IMR-90 (cell line): ENCODE measurements around the gene SLC4A1AP. TPM values are rescaled to one million over a fixed set of nuclear protein-coding genes. Genes with fewer than 3 reads are reported as not detected.

ENCODE experiments used
- ATAC-seq: fragments of 200-7000 bp; cut with Tn5 transposase; 2 replicates; pipeline ENCODE4 v1.9.1; 2020; ENCODE audit warnings: low read depth, mild to moderate bottlenecking, moderate library complexity
- BruUV-seq: library from RNA; stranded (reverse); fragments of 400-500 nt; replicated peaks from 2 replicates; lab custom pipeline; 2021; lab: Mats Ljungman, UMichigan
- CTCF ChIA-PET: fragments of 300-600 bp; formaldehyde crosslinking; extraction: SDS; loops from one replicate; lab custom pipeline; 2021; ENCODE audit warnings: antibody characterized with exemption; lab: Yijun Ruan, JAX
- POLR2A ChIA-PET: fragments of 300-600 bp; sonication (Branson Sonifier 250); formaldehyde crosslinking; loops from one replicate; lab custom pipeline; 2022; ENCODE audit warnings: antibody characterized with exemption; ENCODE audit not compliant: unreplicated experiment; lab: Charles Lee
- DNase-seq: peaks from one replicate; pipeline ENCODE4 v3.0.0; 2013
- H2AFZ ChIP-seq: replicated peaks from 2 replicates; pipeline ENCODE3; 2013; ENCODE audit warnings: low read length, mild to moderate bottlenecking; ENCODE audit not compliant: poor library complexity
- H2AK5ac ChIP-seq: 2 replicates; pipeline ENCODE4 v1.6.1; 2013; ENCODE audit warnings: low read depth, low read length, inconsistent platforms
- H2AK9ac ChIP-seq: replicated peaks from 2 replicates; pipeline ENCODE3; 2013; ENCODE audit warnings: mild to moderate bottlenecking, low read depth, low read length, moderate library complexity; ENCODE audit not compliant: poor library complexity
- H2BK120ac ChIP-seq: 2 replicates; pipeline ENCODE4 v1.6.1; 2013; ENCODE audit warnings: low read depth, low read length, inconsistent platforms
- H2BK15ac ChIP-seq: 3 replicates; pipeline ENCODE4 v1.6.1; 2013; ENCODE audit warnings: low read depth, low read length, inconsistent platforms
- H2BK20ac ChIP-seq: 2 replicates; pipeline ENCODE4 v1.6.1; 2013; ENCODE audit warnings: low read depth, mild to moderate bottlenecking, inconsistent platforms, low read length, moderate library complexity
- H2BK5ac ChIP-seq: 2 replicates; pipeline ENCODE4 v1.6.1; 2013; ENCODE audit warnings: mild to moderate bottlenecking, low read depth, low read length, inconsistent platforms; ENCODE audit not compliant: poor library complexity, severe bottlenecking
- H3K14ac ChIP-seq: replicated peaks from 2 replicates; pipeline ENCODE4 v1.6.1; 2013; ENCODE audit warnings: low read depth, low read length, inconsistent platforms
- H3K18ac ChIP-seq: 2 replicates; pipeline ENCODE4 v1.6.1; 2013; ENCODE audit warnings: low read depth, low read length, control low read depth
- H3K23ac ChIP-seq: 2 replicates; pipeline ENCODE4 v1.6.1; 2013; ENCODE audit warnings: low read depth, low read length, inconsistent platforms
- H3K27ac ChIP-seq: 2 replicates; pipeline ENCODE4 v1.5.1; 2013; ENCODE audit warnings: mild to moderate bottlenecking, control low read depth, low read length; ENCODE audit not compliant: insufficient read depth
- H3K27me3 ChIP-seq: 2 replicates; pipeline ENCODE4 v1.6.1; 2013; ENCODE audit warnings: low read length; ENCODE audit not compliant: control insufficient read depth, insufficient read depth
- H3K36me3 ChIP-seq: 2 replicates; pipeline ENCODE4 v1.6.1; 2013; ENCODE audit warnings: low read length, mixed read lengths; ENCODE audit not compliant: control insufficient read depth, insufficient read depth
- H3K4ac ChIP-seq: 2 replicates; pipeline ENCODE4 v1.6.1; 2013; ENCODE audit warnings: low read depth, low read length, inconsistent platforms
- H3K4me1 ChIP-seq: 2 replicates; pipeline ENCODE4 v1.6.1; 2013; ENCODE audit warnings: low read length, mixed read lengths; ENCODE audit not compliant: control insufficient read depth, insufficient read depth
- H3K4me2 ChIP-seq: 2 replicates; pipeline ENCODE4 v1.6.1; 2013; ENCODE audit warnings: low read depth, mild to moderate bottlenecking, control low read depth, low read length, moderate library complexity
- H3K4me3 ChIP-seq: 2 replicates; pipeline ENCODE4 v1.5.1; 2013; ENCODE audit warnings: low read depth, mild to moderate bottlenecking, control low read depth, low read length, moderate library complexity; ENCODE audit not compliant: insufficient read depth
- H3K56ac ChIP-seq: 2 replicates; pipeline ENCODE4 v1.6.1; 2013; ENCODE audit warnings: low read length, inconsistent platforms; ENCODE audit not compliant: insufficient read depth; ENCODE audit errors: extremely low read depth
- H3K79me1 ChIP-seq, 2 experiments: 2 replicates each; pipeline ENCODE4 v1.6.1; 2013; ENCODE audit warnings: low read length in 2 of 2, inconsistent platforms in 1 of 2, low read depth in 1 of 2
- H3K9ac ChIP-seq: 2 replicates; pipeline ENCODE4 v1.6.1; 2013; ENCODE audit warnings: low read depth, low read length, control low read depth
- H3K9me1 ChIP-seq: 2 replicates; pipeline ENCODE4 v1.6.1; 2013; ENCODE audit warnings: low read length, inconsistent platforms; ENCODE audit not compliant: insufficient read depth
- H3K9me3 ChIP-seq: 2 replicates; pipeline ENCODE4 v1.6.1; 2013; ENCODE audit warnings: low read length; ENCODE audit not compliant: control insufficient read depth, insufficient read depth
- H4K20me1 ChIP-seq: 2 replicates; pipeline ENCODE4 v1.6.1; 2013; ENCODE audit warnings: low read length, inconsistent platforms; ENCODE audit not compliant: insufficient read depth
- H4K5ac ChIP-seq: 2 replicates; pipeline ENCODE4 v1.6.1; 2013; ENCODE audit warnings: mild to moderate bottlenecking, low read depth, low read length, control low read depth
- H4K8ac ChIP-seq, 2 experiments: 2 replicates each; pipeline ENCODE4 v1.6.1; 2013; ENCODE audit warnings: low read depth in 2 of 2, low read length in 2 of 2, control low read depth in 1 of 2, inconsistent platforms in 1 of 2
- H4K91ac ChIP-seq: 2 replicates; pipeline ENCODE4 v1.6.1; 2013; ENCODE audit warnings: low read depth, low read length, inconsistent platforms; ENCODE audit not compliant: insufficient read depth
- BHLHE40 ChIP-seq: fragments of 150-350 bp; IDR thresholded peaks from 2 replicates; pipeline ENCODE4 v1.6.1; 2016; ENCODE audit warnings: mild to moderate bottlenecking, low read depth, low read length
- CEBPB ChIP-seq: IDR thresholded peaks from 2 replicates; pipeline ENCODE4 v1.6.1; 2012; ENCODE audit warnings: low read depth, low read length, improper control_type of control experiment
- CHD1 ChIP-seq: IDR thresholded peaks from 2 replicates; pipeline ENCODE4 v1.6.1; 2012; ENCODE audit warnings: low read depth, low read length, improper control_type of control experiment
- CTCF ChIP-seq: conservative IDR thresholded peaks from 2 replicates; pipeline ENCODE4 v1.5.1; 2012; ENCODE audit warnings: mild to moderate bottlenecking, low read depth, low read length, improper control_type of control experiment
- ELK1 ChIP-seq: fragments of 150-350 bp; IDR thresholded peaks from 2 replicates; pipeline ENCODE4 v1.6.1; 2016; ENCODE audit warnings: low read depth, mild to moderate bottlenecking, low read length, moderate library complexity, borderline replicate concordance
- FOS ChIP-seq: fragments of 150-350 bp; IDR thresholded peaks from 2 replicates; pipeline ENCODE4 v1.6.1; 2016; ENCODE audit warnings: low read depth, low read length
- MAFK ChIP-seq: IDR thresholded peaks from 2 replicates; pipeline ENCODE4 v1.6.1; 2012; ENCODE audit warnings: low read depth, low read length, improper control_type of control experiment
- MAZ ChIP-seq: IDR thresholded peaks from 2 replicates; pipeline ENCODE4 v1.6.1; 2012; ENCODE audit warnings: low read depth, mild to moderate bottlenecking, low read length, improper control_type of control experiment, moderate library complexity, borderline replicate concordance
- MXI1 ChIP-seq: IDR thresholded peaks from 2 replicates; pipeline ENCODE4 v1.6.1; 2012; ENCODE audit warnings: low read depth, mild to moderate bottlenecking, low read length, moderate library complexity, borderline replicate concordance
- NFE2L2 ChIP-seq: fragments of 150-350 bp; IDR thresholded peaks from 2 replicates; pipeline ENCODE4 v1.6.1; 2016; ENCODE audit warnings: low read depth, mild to moderate bottlenecking, low read length
- POLR2A ChIP-seq: IDR thresholded peaks from 2 replicates; pipeline ENCODE4 v1.6.1; 2012; ENCODE audit warnings: mild to moderate bottlenecking, low read depth, low read length
- RAD21 ChIP-seq: IDR thresholded peaks from 2 replicates; pipeline ENCODE4 v1.6.1; 2012; ENCODE audit warnings: low read length, improper control_type of control experiment
- RCOR1 ChIP-seq: IDR thresholded peaks from 2 replicates; pipeline ENCODE4 v1.6.1; 2012; ENCODE audit warnings: mild to moderate bottlenecking, low read length, improper control_type of control experiment; ENCODE audit not compliant: insufficient replicate concordance
- RFX5 ChIP-seq: IDR thresholded peaks from 2 replicates; pipeline ENCODE4 v1.8.0; 2012; ENCODE audit warnings: low read depth, mild to moderate bottlenecking, low read length, moderate library complexity
- SMC3 ChIP-seq: fragments of 150-350 bp; IDR thresholded peaks from 2 replicates; pipeline ENCODE4 v1.6.1; 2016; ENCODE audit warnings: low read depth, mild to moderate bottlenecking, antibody characterized with exemption, low read length, moderate library complexity
- USF2 ChIP-seq: fragments of 150-350 bp; IDR thresholded peaks from 2 replicates; pipeline ENCODE4 v1.6.1; 2017; ENCODE audit warnings: mild to moderate bottlenecking, antibody characterized with exemption, low read length, low read depth
- WGBS, 2 experiments: methylation state at CpG; one replicate each; pipeline versions ENCODE4 v1.1.5 to v1.1.7; 2013; ENCODE audit warnings: missing lambda C conversion rate in 2 of 2; ENCODE audit not compliant: insufficient read length in 1 of 2; ENCODE audit errors: extremely low coverage in 2 of 2; 5-methylcytosine and 5-hydroxymethylcytosine counted together
- dilution Hi-C: fragments of 300-500 bp; cut with HindIII; formaldehyde crosslinking; loops from one replicate; pipeline ENCODE4 v1.14.3; 2018; ENCODE audit warnings: low sequenced_read_pairs; ENCODE audit not compliant: unreplicated experiment
- in situ Hi-C: fragments of 300-500 bp; cut with MboI; formaldehyde crosslinking; loops from 3 replicates; pipeline ENCODE4 v1.14.3; 2019; ENCODE audit warnings: low sequenced_read_pairs, inconsistent platforms, mixed read lengths
- intact Hi-C: fragments of 100-400 bp; cut with micrococcal nuclease; formaldehyde crosslinking; loops from 2 replicates; pipeline ENCODE4 v1.10.0; 2022
- polyA plus RNA-seq, 3 experiments: library from polyadenylated mRNA; depleted of rRNA; stranded (reverse); fragments of >200 nt; gene quantifications; 2 replicates each; pipeline ENCODE4 v1.2.3, GENCODE V29; 2012; ENCODE audit warnings: low replicate concordance in 1 of 3
- total RNA-seq: library from RNA; depleted of rRNA; stranded (reverse); fragments of >200 nt; gene quantifications from 2 replicates; pipeline ENCODE4 v1.2.3, GENCODE V29; 2012

Gene SLC4A1AP
- total and polyA plus RNA-seq, 2 of the 4 experiments (the other 2 are of a cell fraction), result 11.7 to 13.6 TPM

DNA sequence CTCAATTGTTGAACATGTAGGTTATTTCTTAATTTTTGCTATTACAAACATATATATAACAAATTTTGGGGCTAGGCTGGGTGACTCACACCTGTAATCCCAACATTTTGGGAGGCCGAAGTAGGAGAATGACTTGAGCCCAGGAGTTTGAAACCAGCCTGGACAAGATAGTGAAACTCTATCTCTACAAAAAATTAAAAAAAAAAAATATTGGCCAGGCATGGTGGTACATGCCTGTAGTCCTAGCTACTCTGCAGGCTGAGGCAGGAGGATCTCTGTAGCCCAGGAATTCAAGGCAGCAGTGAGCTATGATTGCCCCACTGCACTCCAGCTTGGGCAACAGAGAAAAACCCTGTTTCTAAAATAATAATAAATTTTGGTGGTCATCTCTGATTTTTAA is 23.5 kb downstream of the SLC4A1AP start:
- no peak overlapping the region for H3K14ac ChIP-seq
- peaks cover 5% of the 10 kb centered on the region for H3K4me1 ChIP-seq
- no peak overlapping the region for H4K5ac ChIP-seq
- ChIA-PET CTCF (interaction anchor here (0.5 kb wide), 1 partner anchor 409 kb away, joined by 3 read pairs; no protein-coding TSS in a partner anchor), POLR2A (no interaction called here)
- no peak for DNase-seq
- H2AK9ac ChIP-seq, result no peak overlapping the region
- H3K9me3 ChIP-seq, result no peaks in the 10 kb centered on the region
- no peaks in the 10 kb centered on the region for H3K27me3 ChIP-seq
- no peak overlapping the region for H3K18ac ChIP-seq
- H3K27ac ChIP-seq, result no peak overlapping the region
- H3K36me3 ChIP-seq, result peaks cover 26% of the 10 kb centered on the region
- dilution Hi-C loops (no loop called here), in situ Hi-C loops (no loop called here), intact Hi-C loops (no loop called here)
- H2AFZ ChIP-seq, result no peak overlapping the region
- no CpG with 5 or more reads among the region's 1 CpG for WGBS, 2 experiments
- H3K4me2 ChIP-seq, result no peak overlapping the region
- H3K4me3 ChIP-seq, result no peak overlapping the region
- H2BK20ac ChIP-seq, result no peak overlapping the region
- H3K56ac ChIP-seq, result no peak overlapping the region
- BruUV-seq, result no TSS peak
- TF ChIP-seq NFE2L2 (no peak), MAZ (no peak), MAFK (no peak), ELK1 (no peak), RAD21 (no peak), RFX5 (no peak), USF2 (no peak), FOS (no peak), CTCF (no peak), CEBPB (no peak), BHLHE40 (no peak), SMC3 (no peak), POLR2A (no peak), MXI1 (no peak), RCOR1 (no peak), CHD1 (no peak)
- no peak overlapping the region for H2AK5ac ChIP-seq
- H3K9ac ChIP-seq, result no peak overlapping the region
- ATAC-seq, result no peak
- no peak overlapping the region for H2BK5ac ChIP-seq
- H4K8ac ChIP-seq, result no peak overlapping the region
- no peak overlapping the region for H2BK120ac ChIP-seq
- no peak overlapping the region for H3K4ac ChIP-seq
- H3K23ac ChIP-seq, result no peak overlapping the region
- H4K91ac ChIP-seq, result no peak overlapping the region
- no peaks in the 10 kb centered on the region for H4K20me1 ChIP-seq
- no peak overlapping the region for H2BK15ac ChIP-seq
- peaks cover 4% of the 10 kb centered on the region; the same call in 1 of the 2 replicates for H3K9me1 ChIP-seq
- no peaks in the 10 kb centered on the region; a peak in 1 of 4 replicates for H3K79me1 ChIP-seq
